IPS-18a (cell line): ENCODE results near the gene ARL3.
A peak's percentile ranks its signal among the peaks of the same experiment; 100 is the strongest.
"Not testable (repeated sequence)": the region's sequence is repeated elsewhere in the genome, so short reads cannot be mapped to it uniquely, and the experiment has no call there.

Experiments
- H3K27ac ChIP-seq: one replicate; pipeline ENCODE4 v1.5.1; 2013; ENCODE audit warnings: low read length
- H3K27me3 ChIP-seq: one replicate; pipeline ENCODE4 v1.6.1; 2013; ENCODE audit warnings: mild to moderate bottlenecking, low read length; ENCODE audit not compliant: control insufficient read depth, insufficient read depth
- H3K36me3 ChIP-seq: one replicate; pipeline ENCODE4 v1.6.1; 2013; ENCODE audit warnings: low read depth, low read length; ENCODE audit not compliant: control insufficient read depth
- H3K4me1 ChIP-seq: one replicate; pipeline ENCODE4 v1.6.1; 2013; ENCODE audit warnings: low read depth, low read length; ENCODE audit not compliant: control insufficient read depth
- H3K4me3 ChIP-seq: one replicate; pipeline ENCODE4 v1.5.1; 2013; ENCODE audit warnings: low read length
- H3K9ac ChIP-seq: one replicate; pipeline ENCODE4 v1.6.1; 2013; ENCODE audit warnings: mild to moderate bottlenecking, low read length, moderate library complexity
- H3K9me3 ChIP-seq: one replicate; pipeline ENCODE4 v1.6.1; 2013; ENCODE audit warnings: low read depth, low read length; ENCODE audit not compliant: control insufficient read depth

ARL3 gene, protein sequence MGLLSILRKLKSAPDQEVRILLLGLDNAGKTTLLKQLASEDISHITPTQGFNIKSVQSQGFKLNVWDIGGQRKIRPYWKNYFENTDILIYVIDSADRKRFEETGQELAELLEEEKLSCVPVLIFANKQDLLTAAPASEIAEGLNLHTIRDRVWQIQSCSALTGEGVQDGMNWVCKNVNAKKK

DNA sequence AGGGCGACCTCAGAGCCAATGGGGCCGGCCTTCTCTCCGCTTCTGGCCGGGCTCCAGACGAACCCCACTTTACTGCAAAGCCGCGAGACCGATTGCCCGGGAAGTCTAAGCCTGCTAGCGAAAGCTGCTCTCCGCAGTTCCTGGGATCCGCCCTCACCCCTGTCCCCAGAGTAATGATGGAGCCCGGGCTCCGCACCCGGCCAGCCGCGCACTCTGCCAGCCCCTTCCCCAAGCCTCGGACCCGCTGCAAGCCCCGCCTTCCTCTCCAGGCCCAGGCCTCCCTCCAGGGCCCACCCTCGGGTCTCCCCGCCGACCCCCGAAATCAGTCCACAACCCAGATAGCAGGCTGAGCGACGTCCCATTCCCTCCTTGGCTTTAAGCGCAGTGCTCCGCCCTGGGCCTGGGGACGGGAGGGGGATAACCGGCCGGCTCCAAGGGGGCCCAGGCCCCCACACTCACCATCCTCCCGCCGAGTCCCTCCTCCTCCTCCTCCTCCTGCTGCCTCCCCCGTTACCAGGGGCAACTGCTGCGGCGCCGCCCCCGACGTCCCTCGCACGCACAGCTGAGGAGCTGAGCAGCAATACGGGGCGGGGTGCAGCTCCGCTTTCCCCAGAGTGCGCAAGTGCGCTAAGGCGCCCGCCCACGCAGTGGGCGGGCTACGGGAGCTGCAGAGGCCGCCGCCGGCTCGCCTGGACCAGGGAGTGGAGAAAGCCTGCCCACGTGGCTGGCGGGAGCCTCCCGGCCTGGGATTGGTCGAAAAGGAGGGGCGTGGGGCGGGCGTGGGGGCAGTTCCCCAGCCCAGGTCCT is at the start of gene ARL3:
TSS of gene ARL3 (minus strand) at position 584 of the 807 bp plus-strand sequence. CDS start at position 462, 122 bp downstream.
- Histone ChIP-seq H3K4me1 (peaks cover 12% of the 10 kb centered on the region), H3K27ac (peak within 1 kb of the TSS; percentile 88), H3K36me3 (no peaks in the 10 kb centered on the region)

DNA sequence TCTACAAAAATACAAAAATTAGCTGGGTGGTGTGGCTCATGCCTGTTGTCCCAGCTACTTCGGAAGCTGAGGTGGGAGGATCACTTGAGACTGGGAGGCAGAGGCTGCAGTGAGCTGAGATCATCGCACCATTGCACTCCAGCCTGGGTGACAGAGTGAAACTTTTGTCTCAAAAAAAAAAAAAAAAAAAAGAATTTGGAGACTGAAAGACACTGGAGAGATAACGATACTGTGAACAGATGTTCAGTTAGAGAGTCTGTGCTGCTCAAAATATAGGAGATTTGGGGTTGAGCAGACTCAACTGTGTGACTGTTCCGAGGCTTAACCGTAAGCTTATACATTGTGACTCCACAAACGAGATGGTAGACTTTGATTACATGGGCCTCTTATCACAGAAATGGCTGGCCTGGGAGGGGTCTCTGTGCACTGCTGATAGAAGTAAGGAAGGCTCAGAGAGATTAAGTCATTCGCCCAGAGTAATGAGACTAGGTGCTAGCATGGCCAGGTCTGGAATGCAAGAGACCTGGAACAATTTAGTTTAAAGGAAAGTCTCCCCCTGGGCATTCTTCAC is 48.9 kb upstream of the ARL3 start:
- Histone ChIP-seq H3K27ac (no peak overlapping the region), H3K9ac (no peak overlapping the region), H3K4me1 (no peaks in the 10 kb centered on the region), H3K4me3 (no peak overlapping the region), H3K27me3 (no peaks in the 10 kb centered on the region), H3K36me3 (no peaks in the 10 kb centered on the region), H3K9me3 (no peaks in the 10 kb centered on the region)

More for the DNA sequence above, at the start of gene ARL3:
- Histone ChIP-seq H3K9ac (peak within 1 kb of the TSS; percentile 91), H3K9me3 (no peaks in the 10 kb centered on the region), H3K4me3 (peak within 1 kb of the TSS; percentile 97), H3K27me3 (no peaks in the 10 kb centered on the region)

DNA sequence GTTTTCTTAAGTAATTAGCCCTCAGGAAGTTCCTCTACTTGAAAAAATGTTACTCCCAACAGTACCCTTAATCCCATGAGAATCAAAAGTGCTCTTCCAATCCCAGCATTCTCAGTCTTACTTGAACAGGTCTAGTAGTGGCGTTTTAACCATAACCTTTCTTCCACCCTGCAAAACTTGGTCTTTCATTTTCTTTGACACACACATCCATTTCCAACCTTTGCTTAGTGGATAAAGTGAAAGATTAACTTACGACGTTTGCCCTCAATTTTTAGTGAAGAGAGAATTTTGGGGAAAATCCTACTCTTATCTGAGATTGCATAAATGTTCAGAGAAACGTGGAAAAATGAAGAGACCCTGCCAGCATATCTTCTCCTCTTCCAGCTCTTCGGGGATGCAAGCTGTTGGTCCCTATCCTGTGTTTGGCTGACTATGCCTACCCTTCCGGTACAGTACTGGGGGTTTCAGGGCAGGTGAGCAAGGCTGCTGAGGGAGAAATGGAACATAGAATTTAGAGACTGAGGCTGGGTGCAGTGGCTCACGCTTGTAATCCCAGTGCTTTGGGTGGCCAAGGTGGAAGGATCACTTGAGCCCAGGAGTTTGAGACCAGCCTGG is 48.3 kb upstream of the ARL3 start:
- no peaks in the 10 kb centered on the region for H3K27me3 ChIP-seq
- no peaks in the 10 kb centered on the region for H3K4me1 ChIP-seq
- H3K4me3 ChIP-seq: no peak overlapping the region
- no peaks in the 10 kb centered on the region for H3K36me3 ChIP-seq
- no peak overlapping the region for H3K9ac ChIP-seq
- H3K27ac ChIP-seq: no peak overlapping the region
- no peaks in the 10 kb centered on the region for H3K9me3 ChIP-seq

DNA sequence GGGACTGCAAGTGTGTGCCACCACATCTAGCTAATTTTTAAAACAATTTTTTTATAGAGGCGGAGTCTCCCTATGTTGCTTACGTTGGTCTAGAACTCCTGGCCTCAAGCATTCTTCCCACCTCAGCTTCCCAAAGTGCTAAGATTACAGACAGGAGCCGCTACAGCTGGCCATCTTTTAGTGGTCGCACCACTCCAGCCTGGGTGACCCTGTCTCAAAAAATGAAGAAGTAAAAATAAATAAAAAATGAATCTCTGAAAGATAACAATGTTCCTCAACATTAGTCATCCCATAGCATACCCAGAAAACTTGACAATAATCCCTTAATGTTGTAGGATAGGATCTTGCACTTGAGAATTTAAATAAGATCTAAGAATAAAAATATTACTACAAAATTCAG is 47.8 kb upstream of the ARL3 start:
- no peaks in the 10 kb centered on the region for H3K27me3 ChIP-seq
- H3K9ac ChIP-seq: no peak overlapping the region
- H3K4me3 ChIP-seq: no peak overlapping the region
- no peaks in the 10 kb centered on the region for H3K36me3 ChIP-seq
- H3K4me1 ChIP-seq: no peaks in the 10 kb centered on the region
- no peak overlapping the region for H3K27ac ChIP-seq
- no peaks in the 10 kb centered on the region for H3K9me3 ChIP-seq

DNA sequence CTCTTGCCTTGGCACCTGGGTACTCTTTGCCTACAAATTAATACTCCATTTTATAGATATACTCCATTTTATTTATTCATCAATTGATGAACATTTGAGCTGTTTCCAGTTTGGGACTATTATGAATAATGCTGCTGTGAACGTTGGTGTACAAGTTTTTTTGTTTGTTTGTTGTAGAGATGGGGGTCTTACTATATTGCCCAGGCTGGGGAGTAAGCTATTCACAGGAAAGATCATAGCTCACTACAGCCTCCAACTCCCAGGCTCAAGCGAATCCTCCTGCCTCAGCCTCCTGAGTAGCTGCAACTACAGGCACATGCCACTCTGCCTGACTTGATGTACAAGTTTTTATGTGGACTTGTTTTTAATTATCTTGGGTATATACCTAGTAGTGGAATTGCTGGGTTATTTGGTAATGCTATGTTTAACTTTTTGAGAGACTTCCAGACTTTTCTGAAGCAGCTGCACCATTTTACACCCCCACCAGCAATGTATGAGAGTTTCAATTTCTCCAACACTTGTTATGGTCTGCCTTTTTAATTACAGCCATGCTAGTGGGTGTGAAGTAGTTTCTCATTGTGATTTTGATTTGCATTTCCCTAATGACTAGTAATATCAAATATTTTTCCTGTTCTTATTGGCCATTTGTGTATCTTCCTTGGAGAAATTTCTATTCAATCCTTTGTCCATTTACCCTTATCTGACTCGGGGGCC is 45.5 kb upstream of the ARL3 start:
- Histone ChIP-seq H3K9ac (no peak overlapping the region), H3K4me1 (no peaks in the 10 kb centered on the region), H3K36me3 (no peaks in the 10 kb centered on the region), H3K4me3 (no peak overlapping the region), H3K27me3 (no peaks in the 10 kb centered on the region), H3K9me3 (no peaks in the 10 kb centered on the region), H3K27ac (no peak overlapping the region)

DNA sequence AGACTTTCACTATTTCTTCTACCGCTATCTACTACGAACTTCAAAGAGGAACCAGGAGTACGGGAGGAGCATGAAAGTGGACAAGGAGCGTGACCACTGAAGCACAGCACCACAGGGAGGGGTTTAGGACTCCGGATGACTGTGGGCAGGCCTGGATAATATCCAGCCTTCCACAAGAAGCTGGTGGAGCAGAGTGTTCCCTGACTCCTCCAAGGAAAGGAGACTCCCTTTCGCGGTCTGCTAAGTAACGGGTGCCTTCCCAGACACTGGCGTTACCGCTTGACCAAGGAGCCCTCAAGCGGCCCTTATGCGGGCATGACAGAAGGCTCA is 44.7 kb upstream of the ARL3 start:
- H3K27ac ChIP-seq, H3K4me1 ChIP-seq: not testable (repeated sequence)

DNA sequence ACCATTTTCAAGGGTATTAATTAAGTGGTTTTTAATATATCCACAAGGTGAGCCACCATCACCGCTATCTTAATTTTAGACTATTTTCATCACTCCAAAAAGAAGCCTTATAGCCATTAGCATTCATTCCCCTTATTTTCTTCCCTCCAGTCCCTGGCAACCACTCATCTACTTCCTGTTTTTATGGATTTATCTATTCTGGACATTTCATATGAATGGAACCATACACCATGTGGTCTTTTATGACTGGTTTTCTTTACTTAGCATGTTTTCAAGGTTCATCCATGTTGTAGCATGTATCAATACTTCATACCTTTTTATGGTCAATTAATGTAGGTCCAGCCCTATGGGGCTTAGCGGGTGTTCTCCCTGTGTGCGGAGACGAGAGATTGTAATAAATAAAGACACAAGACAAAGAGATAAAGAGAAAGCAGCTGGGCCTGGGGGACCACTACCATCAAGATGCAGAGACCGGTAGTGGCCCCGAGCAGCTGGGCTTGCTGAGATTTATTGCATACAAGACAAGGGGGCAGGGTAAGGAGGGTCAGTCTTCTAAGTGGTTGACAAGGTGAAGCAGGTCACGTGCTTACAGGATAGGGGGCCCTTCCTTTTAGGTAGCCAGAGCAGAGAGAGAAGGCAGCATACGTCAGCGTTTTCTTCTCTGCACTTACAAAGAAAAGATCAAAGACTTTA is 44.2 kb upstream of the ARL3 start:
- no peaks in the 10 kb centered on the region for H3K9me3 ChIP-seq
- H3K27me3 ChIP-seq: no peaks in the 10 kb centered on the region
- H3K9ac ChIP-seq: no peak overlapping the region
- H3K4me1 ChIP-seq: peaks cover 4% of the 10 kb centered on the region
- H3K36me3 ChIP-seq: no peaks in the 10 kb centered on the region
- H3K27ac ChIP-seq: no peak overlapping the region
- no peak overlapping the region for H3K4me3 ChIP-seq

More for the DNA sequence above, 44.7 kb upstream of the ARL3 start:
- H3K36me3 ChIP-seq, H3K9me3 ChIP-seq, H3K27me3 ChIP-seq, H3K4me3 ChIP-seq, H3K9ac ChIP-seq: not testable (repeated sequence)

DNA sequence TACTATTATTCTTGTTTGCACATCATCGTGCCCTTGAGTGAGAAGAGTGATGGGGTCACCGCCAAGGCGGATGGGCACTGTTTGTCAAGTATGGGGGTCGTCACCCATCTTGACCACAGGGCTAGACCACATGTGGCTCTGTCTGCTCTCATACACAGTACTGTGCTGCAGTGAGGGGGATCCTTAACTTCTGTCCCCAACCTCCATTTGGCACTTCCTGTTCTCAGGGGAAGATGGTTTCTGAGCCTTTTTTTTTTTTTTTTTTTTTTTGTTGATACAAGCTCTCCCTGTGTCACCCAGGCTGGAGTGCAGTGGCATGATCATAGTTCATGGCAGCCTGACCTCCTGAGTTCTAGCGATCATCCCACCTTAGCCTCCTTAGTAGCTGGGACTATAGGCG is 43.1 kb upstream of the ARL3 start:
- Histone ChIP-seq H3K4me1 (peaks cover 5% of the 10 kb centered on the region), H3K27ac (no peak overlapping the region), H3K9me3 (no peaks in the 10 kb centered on the region), H3K27me3 (no peaks in the 10 kb centered on the region), H3K4me3 (no peak overlapping the region), H3K36me3 (no peaks in the 10 kb centered on the region), H3K9ac (no peak overlapping the region)

DNA sequence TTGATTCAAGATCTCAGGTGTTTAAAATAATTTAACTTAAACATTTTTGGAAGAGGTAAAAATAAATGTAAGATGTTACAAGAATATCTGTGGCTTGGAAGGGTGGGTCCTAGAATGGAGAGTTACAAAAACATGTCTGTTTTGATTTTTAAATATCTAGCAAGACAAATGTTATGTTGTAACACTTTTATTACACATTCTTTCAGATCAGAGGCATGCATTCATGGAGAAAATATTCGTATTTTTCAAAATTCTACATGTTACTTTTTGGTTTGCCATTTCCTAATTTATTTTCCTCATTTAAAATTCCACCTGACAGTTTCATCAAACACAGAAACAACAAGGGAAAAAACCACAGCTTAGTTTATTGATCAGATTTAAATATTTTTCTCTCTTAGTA is 39.5 kb upstream of the ARL3 start:
- Histone ChIP-seq H3K9me3 (no peaks in the 10 kb centered on the region), H3K4me1 (peaks cover 5% of the 10 kb centered on the region), H3K27ac (no peak overlapping the region), H3K9ac (no peak overlapping the region), H3K27me3 (no peaks in the 10 kb centered on the region), H3K4me3 (no peak overlapping the region), H3K36me3 (no peaks in the 10 kb centered on the region)

DNA sequence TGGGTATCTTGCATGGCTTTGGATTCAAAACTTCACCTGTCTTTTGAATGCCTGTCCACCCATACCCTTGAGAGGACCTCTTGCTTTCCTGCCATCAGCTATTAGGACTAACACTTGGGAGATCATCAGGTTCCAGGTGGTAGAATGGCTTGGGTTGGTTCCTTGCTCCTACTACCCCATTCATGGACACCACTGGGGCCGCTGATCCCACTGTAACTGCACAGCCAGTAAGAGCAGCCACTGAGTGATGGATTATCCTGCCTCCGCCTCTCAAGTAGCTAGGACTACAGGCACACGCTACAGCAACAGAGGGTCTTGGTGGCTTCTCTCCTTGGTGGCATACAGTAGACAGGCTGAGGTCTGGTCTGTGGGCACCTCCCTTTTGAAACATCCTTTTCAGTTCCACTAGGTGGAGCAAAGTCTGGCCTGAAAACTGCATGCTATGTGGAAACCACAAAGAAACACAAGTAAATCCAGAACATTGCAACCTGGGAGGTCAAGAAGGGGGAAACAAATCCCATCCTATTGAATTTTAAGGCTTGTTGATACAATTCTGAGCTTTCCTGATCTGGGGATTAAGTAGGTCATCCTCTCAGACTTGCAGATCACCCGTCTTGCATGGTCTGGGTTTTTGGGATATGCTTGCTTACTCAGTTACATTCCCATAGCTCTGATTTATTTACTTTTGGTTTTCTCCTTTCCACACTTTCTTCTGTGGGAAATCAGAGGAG is 38.9 kb upstream of the ARL3 start:
- no peaks in the 10 kb centered on the region for H3K36me3 ChIP-seq
- no peaks in the 10 kb centered on the region for H3K9me3 ChIP-seq
- H3K4me1 ChIP-seq: peaks cover 5% of the 10 kb centered on the region
- H3K9ac ChIP-seq: no peak overlapping the region
- H3K27me3 ChIP-seq: no peaks in the 10 kb centered on the region
- no peak overlapping the region for H3K4me3 ChIP-seq
- H3K27ac ChIP-seq: no peak overlapping the region
